Esophagus muscularis mucosa (tissue), 4 donors: Measurements from ENCODE around the gene ADAM19. TPM values are rescaled to one million over a fixed set of nuclear protein-coding genes. Genes with fewer than 3 reads are reported as not detected.
"Not testable (repeated sequence)": the region's sequence is repeated elsewhere in the genome, so short reads cannot be mapped to it uniquely, and the experiment has no call there.

Experiments
- DNase-seq: peaks from one replicate; pipeline ENCODE4 v3.0.0-alpha.2; 2017; ENCODE audit errors: extremely low spot score
- H3K27ac ChIP-seq, 4 donors: fragments of 200-600 bp; sonication (generic); replicated peaks in 1 of 4; 1 replicate in 3 of 4; 2 replicates in 1 of 4; pipeline ENCODE4 v1.5.1; 2016 to 2019; ENCODE audit warnings: mild to moderate bottlenecking in 1 of 4
- H3K27me3 ChIP-seq, 4 donors: fragments of 200-600 bp; sonication (generic); one replicate each; pipeline versions ENCODE4 v1.5.1 to v1.6.0; 2016 to 2019
- H3K36me3 ChIP-seq, 4 donors: fragments of 200-600 bp; sonication (generic); one replicate each; pipeline ENCODE4 v1.5.1; 2016 to 2019
- H3K4me1 ChIP-seq, 4 donors: fragments of 200-600 bp; sonication (generic); one replicate each; pipeline ENCODE4 v1.5.1; 2016 to 2019
- H3K4me3 ChIP-seq, 4 donors: fragments of 200-600 bp; sonication (generic); 1 replicate in 2 of 4; 2 replicates in 2 of 4; pipeline ENCODE4 v1.5.1; 2016 to 2019; ENCODE audit warnings: mild to moderate bottlenecking in 4 of 4, moderate library complexity in 1 of 4
- H3K9me3 ChIP-seq, 4 donors: fragments of 200-600 bp; sonication (generic); 1 replicate in 3 of 4; 2 replicates in 1 of 4; pipeline ENCODE4 v1.5.1; 2016 to 2019
- EP300 ChIP-seq: sonication (generic); formaldehyde crosslinking; IDR thresholded peaks from one replicate; pipeline ENCODE4 v1.6.1; 2017; ENCODE audit warnings: antibody characterized with exemption
- POLR2A ChIP-seq: fragments of 450-650 bp; IDR thresholded peaks from one replicate; pipeline ENCODE4 v1.6.1; 2017; ENCODE audit warnings: antibody characterized with exemption, moderate library complexity, mild to moderate bottlenecking, low read depth
- POLR2AphosphoS5 ChIP-seq, 2 donors: sonication (generic); formaldehyde crosslinking; IDR thresholded peaks; one replicate each; pipeline ENCODE4 v1.6.1; 2017; ENCODE audit warnings: antibody characterized with exemption in 2 of 2
- WGBS: methylation state at CpG from one replicate; pipeline ENCODE4 v1.1.5; 2018; 5-methylcytosine and 5-hydroxymethylcytosine counted together
- intact Hi-C: fragments of 100-400 bp; cut with DNase I; formaldehyde crosslinking; loops from one replicate; pipeline ENCODE4 v1.15.1; 2023
- small RNA-seq, 3 donors: library from RNA; depleted of rRNA; stranded (forward); fragments of <200 nt; gene quantifications; one replicate each; pipeline ENCODE3, GENCODE V24; 2016
- total RNA-seq, 4 donors: library from RNA; depleted of rRNA; stranded (reverse); fragments of >200 nt; gene quantifications; one replicate each; pipeline versions ENCODE4 v1.1.0 to v1.2.1, GENCODE V29; 2016
- TF ChIP-seq, protein P1 (sequence below), 3 experiments: fragments of 200-600 bp in 2 of 3; fragments of 450-650 bp in 1 of 3; sonication (generic) in 2 of 3; IDR thresholded peaks; one replicate each; pipeline ENCODE4 v1.5.1; 2017 to 2019; ENCODE audit warnings: antibody characterized with exemption in 3 of 3, mild to moderate bottlenecking in 2 of 3, moderate library complexity in 1 of 3

Gene ADAM19
- total RNA-seq, 4 donors from 2014 or later = 25.0 to 43.6 (median 28.1) TPM

DNA sequence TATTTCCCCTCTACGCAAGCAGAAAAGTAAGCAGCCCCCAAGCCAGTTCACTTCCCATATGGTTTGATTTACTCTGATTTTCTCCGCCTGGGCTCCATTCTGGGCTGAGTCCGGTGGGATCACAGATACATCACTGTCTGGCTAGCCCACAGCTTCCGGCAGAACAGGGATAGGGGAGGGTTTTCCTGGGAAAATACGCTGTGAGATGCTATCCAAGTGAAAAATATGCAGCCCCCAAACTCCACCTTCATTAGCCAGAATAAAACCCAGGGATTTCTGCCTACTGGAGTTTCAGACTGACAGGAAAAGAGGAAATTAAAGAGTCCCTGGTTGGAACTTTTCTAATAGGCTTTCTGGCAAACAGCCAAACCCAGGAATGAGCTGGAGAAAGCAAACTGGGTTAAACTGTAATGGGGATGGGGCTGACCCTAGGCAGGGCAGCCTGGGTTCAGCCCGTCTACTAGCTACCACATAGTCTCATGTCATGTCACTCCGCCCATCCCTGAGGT is 132.5 kb downstream of the ADAM19 start:
- Histone ChIP-seq H3K27me3 (no peaks in the 10 kb centered on the region), H3K9me3 (no peaks in the 10 kb centered on the region), H3K36me3 (no peaks in the 10 kb centered on the region), H3K4me3 (no peak overlapping the region), H3K27ac (no peak overlapping the region), H3K4me1 (peaks cover 0 to under 1% (median 0%) of the 10 kb centered on the region in 4 donors)
- no peak for DNase-seq
- no peak for TF ChIP-seq EP300
- TF ChIP-seq, protein P1, sequence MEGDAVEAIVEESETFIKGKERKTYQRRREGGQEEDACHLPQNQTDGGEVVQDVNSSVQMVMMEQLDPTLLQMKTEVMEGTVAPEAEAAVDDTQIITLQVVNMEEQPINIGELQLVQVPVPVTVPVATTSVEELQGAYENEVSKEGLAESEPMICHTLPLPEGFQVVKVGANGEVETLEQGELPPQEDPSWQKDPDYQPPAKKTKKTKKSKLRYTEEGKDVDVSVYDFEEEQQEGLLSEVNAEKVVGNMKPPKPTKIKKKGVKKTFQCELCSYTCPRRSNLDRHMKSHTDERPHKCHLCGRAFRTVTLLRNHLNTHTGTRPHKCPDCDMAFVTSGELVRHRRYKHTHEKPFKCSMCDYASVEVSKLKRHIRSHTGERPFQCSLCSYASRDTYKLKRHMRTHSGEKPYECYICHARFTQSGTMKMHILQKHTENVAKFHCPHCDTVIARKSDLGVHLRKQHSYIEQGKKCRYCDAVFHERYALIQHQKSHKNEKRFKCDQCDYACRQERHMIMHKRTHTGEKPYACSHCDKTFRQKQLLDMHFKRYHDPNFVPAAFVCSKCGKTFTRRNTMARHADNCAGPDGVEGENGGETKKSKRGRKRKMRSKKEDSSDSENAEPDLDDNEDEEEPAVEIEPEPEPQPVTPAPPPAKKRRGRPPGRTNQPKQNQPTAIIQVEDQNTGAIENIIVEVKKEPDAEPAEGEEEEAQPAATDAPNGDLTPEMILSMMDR (IDR thresholded peaks at IDR 0.05) = no peak
- no peak for TF ChIP-seq POLR2AphosphoS5 (IDR thresholded peaks at IDR 0.05)
- TF ChIP-seq POLR2A = no peak
- intact Hi-C loops = no loop called here
- WGBS = 65% methylated on average over 7 of the region's 7 CpGs

DNA sequence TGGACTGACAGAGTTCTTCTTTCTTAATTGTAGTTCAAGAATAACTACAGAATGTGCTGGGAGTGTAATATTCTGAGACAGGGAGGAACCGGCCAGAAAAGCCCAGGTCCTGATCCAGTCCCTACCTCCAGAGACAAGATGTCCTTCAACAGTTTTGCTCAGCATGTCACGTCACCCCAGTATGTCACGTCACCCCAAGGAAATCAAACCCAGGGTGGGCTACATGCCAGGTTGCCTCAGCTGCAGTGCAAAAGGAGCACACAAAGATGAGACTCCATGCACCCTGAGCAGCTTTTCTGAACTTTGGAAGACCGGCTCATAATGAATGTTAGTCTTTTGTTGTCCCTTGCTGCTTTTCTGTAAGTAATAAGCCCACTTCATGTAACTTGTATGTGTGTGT is 141.5 kb downstream of the ADAM19 start:
- no peaks in the 10 kb centered on the region for H3K36me3 ChIP-seq
- WGBS = 94% methylated on average over 4 of the region's 4 CpGs
- no peaks in the 10 kb centered on the region for H3K9me3 ChIP-seq
- no peaks in the 10 kb centered on the region for H3K27me3 ChIP-seq
- intact Hi-C loops = loop anchor here (5.0 kb wide), 1 partner anchor 102 kb away; no protein-coding TSS in a partner anchor
- DNase-seq = no peak
- no peak overlapping the region for H3K4me3 ChIP-seq
- TF ChIP-seq, protein P1 (IDR thresholded peaks at IDR 0.05) = no peak
- TF ChIP-seq EP300 (no peak), POLR2A (no peak), POLR2AphosphoS5 (IDR thresholded peaks at IDR 0.05) (no peak)
- no peak overlapping the region for H3K27ac ChIP-seq
- peaks cover 0 to 11% (median 3%) of the 10 kb centered on the region in 4 donors for H3K4me1 ChIP-seq

DNA sequence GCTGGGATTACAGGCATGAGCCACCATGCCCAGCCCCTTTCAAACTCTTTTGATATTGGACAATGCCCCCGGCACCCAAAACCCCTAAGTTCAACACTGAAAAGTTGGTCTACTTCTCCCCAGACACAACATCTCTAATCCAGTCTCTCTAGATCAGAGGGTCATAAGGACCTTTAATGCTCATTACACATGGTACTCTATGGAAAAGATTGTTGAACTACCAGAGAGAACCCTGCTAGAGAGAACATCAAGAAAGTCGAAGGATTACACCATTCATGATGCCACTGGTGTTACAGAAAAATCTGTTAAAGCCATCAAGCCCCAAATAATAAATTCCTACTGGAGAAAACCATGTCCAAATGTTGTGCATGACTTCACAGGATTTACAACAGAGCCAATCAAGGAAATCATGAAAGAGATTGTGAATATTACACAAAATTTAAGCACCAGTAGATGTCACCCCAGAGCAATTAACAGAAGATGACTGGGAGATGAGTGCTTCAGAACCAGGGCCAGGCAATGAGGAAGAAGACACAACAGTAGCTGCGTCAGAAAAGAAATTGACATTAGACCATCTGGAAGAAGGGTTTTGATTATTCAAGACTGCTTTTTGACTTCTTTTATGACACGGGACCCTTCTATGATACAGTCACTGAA is 143.9 kb downstream of the ADAM19 start:
- Histone ChIP-seq H3K27me3 (no peaks in the 10 kb centered on the region), H3K36me3 (no peaks in the 10 kb centered on the region), H3K4me1 (peaks cover 0 to 11% (median 3%) of the 10 kb centered on the region in 4 donors), H3K9me3 (no peaks in the 10 kb centered on the region), H3K27ac (peak overlapping the region in 2 of 4 donors; percentile 8 to 24), H3K4me3 (no peak overlapping the region)
- no peak for DNase-seq
- intact Hi-C loops = loop anchor here (2.0 to 5.0 kb wide), 3 partner anchors 45 to 287 kb away; no protein-coding TSS in a partner anchor
- WGBS = 52% methylated on average over 4 of the region's 4 CpGs
- TF ChIP-seq EP300 (no peak), POLR2AphosphoS5 (IDR thresholded peaks at IDR 0.05) (peak; percentile 10 to 16), POLR2A (no peak)
- TF ChIP-seq, protein P1 (IDR thresholded peaks at IDR 0.05) = peak; percentile 53 to 70 (median 58)

DNA sequence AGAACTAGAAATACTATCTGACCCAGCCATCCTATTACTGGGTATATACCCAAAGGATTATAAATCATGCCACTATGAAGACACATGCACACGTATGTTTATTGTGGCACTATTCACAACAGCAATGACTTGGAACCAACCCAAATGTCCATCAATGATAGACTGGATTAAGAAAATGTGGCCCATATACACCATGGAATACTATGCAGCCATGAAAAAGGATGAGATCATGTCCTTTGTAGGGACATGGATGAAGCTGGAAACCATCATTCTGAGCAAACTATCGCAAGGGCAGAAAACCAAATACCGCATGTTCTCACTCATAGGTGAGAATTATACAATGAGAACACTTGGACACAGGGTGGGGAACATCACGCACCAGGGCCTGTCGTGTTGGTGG is 145.7 kb downstream of the ADAM19 start:
- not testable (repeated sequence) for H3K9me3 ChIP-seq, H3K36me3 ChIP-seq, H3K4me3 ChIP-seq, H3K27me3 ChIP-seq, DNase-seq, H3K27ac ChIP-seq
- peaks cover 0 to 11% (median 3%) of the 10 kb centered on the region in 4 donors for H3K4me1 ChIP-seq
- intact Hi-C loops = loop anchor here (2.0 to 5.0 kb wide), 2 partner anchors 98 to 289 kb away; no protein-coding TSS in a partner anchor
- 98% methylated on average over 5 of the region's 5 CpGs for WGBS

Small RNA genes lying within 50 kb of the gene (small RNA-seq; reads per million reads assigned to genes)
- 0 reads per million in 3 donors for gene RNU6-390P

Other genes starting within 250 kb of the ADAM19 start
- gene NIPAL4, start 115.6 kb downstream of the ADAM19 start, total RNA-seq = 1 to 10 TPM; 1.6 to 4.2 (median 2.6) TPM
- under 1 TPM in 2 of 4 donors, not detected in 2; 0.17 to 0.34 TPM for gene SOX30, start 76.7 kb upstream of the ADAM19 start, total RNA-seq
- gene C5orf52, start 95.8 kb upstream of the ADAM19 start, total RNA-seq = not detected
- 10 to 100 TPM; 14.1 to 22.7 (median 20.7) TPM for gene THG1L, start 155.6 kb upstream of the ADAM19 start, total RNA-seq
- 10 to 100 TPM; 22.4 to 53.7 (median 33.7) TPM for gene LSM11, start 167.9 kb upstream of the ADAM19 start, total RNA-seq